Naive B cell (primary cell): Measurements from ENCODE around the gene IRF3. TPM values are rescaled to one million over a fixed set of nuclear protein-coding genes. Genes with fewer than 3 reads are reported as not detected.

ENCODE experiments used
- ATAC-seq, 2 donors: fragments of 150-1000 bp; cut with Tn5 transposase; 2 replicates each; pipeline ENCODE4 v1.10.0; 2021; ENCODE audit warnings: low read depth in 2 of 2, mild to moderate bottlenecking in 2 of 2, moderate library complexity in 2 of 2
- DNase-seq: peaks from one replicate; pipeline ENCODE4 v3.0.0; 2022
- H3K27ac Mint-ChIP-seq, 6 donors: one replicate each; pipeline ENCODE4 v1.8.0; 2020 to 2022; ENCODE audit warnings: mild to moderate bottlenecking in 6 of 6, mixed read lengths in 6 of 6, moderate library complexity in 5 of 6, inconsistent platforms in 2 of 6
- H3K27me3 Mint-ChIP-seq, 3 donors: one replicate each; pipeline ENCODE4 v1.8.0; 2021 to 2022; ENCODE audit warnings: mixed read lengths in 3 of 3, mild to moderate bottlenecking in 1 of 3
- H3K36me3 Mint-ChIP-seq, 2 donors: one replicate each; pipeline ENCODE4 v1.8.0; 2020 to 2022; ENCODE audit warnings: mixed read lengths in 2 of 2, inconsistent platforms in 1 of 2, mild to moderate bottlenecking in 1 of 2
- H3K4me1 Mint-ChIP-seq, 3 donors: one replicate each; pipeline ENCODE4 v1.8.0; 2020 to 2022; ENCODE audit warnings: mixed read lengths in 3 of 3, inconsistent platforms in 1 of 3, mild to moderate bottlenecking in 1 of 3, moderate library complexity in 1 of 3
- H3K4me3 Mint-ChIP-seq, 8 donors: one replicate each; pipeline ENCODE4 v1.8.0; 2020 to 2022; ENCODE audit warnings: mild to moderate bottlenecking in 8 of 8, mixed read lengths in 8 of 8, moderate library complexity in 8 of 8, inconsistent platforms in 2 of 8
- H3K9me3 Mint-ChIP-seq, 7 donors: one replicate each; pipeline ENCODE4 v1.8.0; 2020 to 2022; ENCODE audit warnings: mixed read lengths in 7 of 7, mild to moderate bottlenecking in 5 of 7, inconsistent platforms in 2 of 7, moderate library complexity in 1 of 7
- polyA plus RNA-seq, 6 donors: library from polyadenylated mRNA; unstranded; fragments of 300-500 nt; fragmentation: Illumina TruSeq; gene quantifications; one replicate each; pipeline ENCODE4 v1.2.3, GENCODE V29; 2021; ENCODE audit warnings: low read depth in 6 of 6

IRF3 gene
- polyA plus RNA-seq, 6 donors from 2014 or later: 39.3 to 60.5 (median 52.4) TPM

- Mint-ChIP-seq H3K4me3 (no peak overlapping the region), H3K4me1 (peaks cover 16 to 22% (median 17%) of the 10 kb centered on the region in 3 donors), H3K27me3 (no peaks in the 10 kb centered on the region), H3K9me3 (no peaks in the 10 kb centered on the region), H3K36me3 (peaks cover 0 to 25% of the 10 kb centered on the region in 2 donors), H3K27ac (peak overlapping the region in 1 of 6 donors; percentile 80)
- no peak for DNase-seq
- no peak for ATAC-seq
Measured at GRCh38 chr19:49684251-49684982, 18.8 kb upstream of the IRF3 start.

GRCh38 chr19:49683814-49684250, 18.2 kb upstream of the IRF3 start:
- DNase-seq (no peak), ATAC-seq (no peak)
- H3K4me1 Mint-ChIP-seq: peaks cover 17 to 24% (median 17%) of the 10 kb centered on the region in 3 donors
- H3K27ac Mint-ChIP-seq: no peak overlapping the region
- H3K4me3 Mint-ChIP-seq: no peak overlapping the region
- H3K27me3 Mint-ChIP-seq: no peaks in the 10 kb centered on the region
- H3K9me3 Mint-ChIP-seq: no peaks in the 10 kb centered on the region
- H3K36me3 Mint-ChIP-seq: peaks cover 0 to 25% of the 10 kb centered on the region in 2 donors

- no peak overlapping the region for H3K4me3 Mint-ChIP-seq
- H3K9me3 Mint-ChIP-seq: no peaks in the 10 kb centered on the region
- no peak overlapping the region for H3K27ac Mint-ChIP-seq
- peaks cover 0 to 18% of the 10 kb centered on the region in 2 donors for H3K36me3 Mint-ChIP-seq
- DNase-seq (no peak), ATAC-seq (no peak)
- no peaks in the 10 kb centered on the region for H3K27me3 Mint-ChIP-seq
- peaks cover 21 to 32% (median 29%) of the 10 kb centered on the region in 3 donors for H3K4me1 Mint-ChIP-seq
Measured at GRCh38 chr19:49682274-49682673, 16.6 kb upstream of the IRF3 start.

- Mint-ChIP-seq H3K4me3 (no peak overlapping the region), H3K9me3 (no peaks in the 10 kb centered on the region), H3K27me3 (no peaks in the 10 kb centered on the region), H3K27ac (peak overlapping the region in 2 of 6 donors; percentile 24 to 64), H3K4me1 (peaks cover 26 to 34% (median 29%) of the 10 kb centered on the region in 3 donors), H3K36me3 (peaks cover 0 to 16% of the 10 kb centered on the region in 2 donors)
- ATAC-seq: no peak
- no peak for DNase-seq
Measured at GRCh38 chr19:49681830-49682229, 16.2 kb upstream of the IRF3 start.

- ATAC-seq: peak in 1 of 2 donors; percentile 8
- H3K27me3 Mint-ChIP-seq: no peaks in the 10 kb centered on the region
- H3K4me3 Mint-ChIP-seq: peak overlapping the region in 4 of 8 donors; percentile 10 to 56 (median 24)
- peaks cover 0 to 13% of the 10 kb centered on the region in 2 donors for H3K36me3 Mint-ChIP-seq
- H3K4me1 Mint-ChIP-seq: peaks cover 31 to 46% (median 39%) of the 10 kb centered on the region in 3 donors
- no peaks in the 10 kb centered on the region for H3K9me3 Mint-ChIP-seq
- DNase-seq: peak; percentile 90
- H3K27ac Mint-ChIP-seq: peak overlapping the region in 2 of 6 donors; percentile 91 to 99
Measured at GRCh38 chr19:49680421-49681351, 15.0 kb upstream of the IRF3 start.

GRCh38 chr19:49679771-49680413, 14.2 kb upstream of the IRF3 start:
- ATAC-seq (no peak), DNase-seq (no peak)
- Mint-ChIP-seq H3K36me3 (peaks cover 0 to 8% of the 10 kb centered on the region in 2 donors), H3K9me3 (no peaks in the 10 kb centered on the region), H3K4me1 (peaks cover 29 to 50% (median 39%) of the 10 kb centered on the region in 3 donors), H3K4me3 (peak overlapping the region in 4 of 8 donors; percentile 39 to 79 (median 67)), H3K27ac (peak overlapping the region in 3 of 6 donors; percentile 91 to 99 (median 92)), H3K27me3 (no peaks in the 10 kb centered on the region)

GRCh38 chr19:49678985-49679770, 13.5 kb upstream of the IRF3 start:
- Mint-ChIP-seq H3K4me3 (peak overlapping the region in 6 of 8 donors; percentile 39 to 95 (median 60)), H3K36me3 (peaks cover 0 to 6% of the 10 kb centered on the region in 2 donors), H3K9me3 (no peaks in the 10 kb centered on the region), H3K27ac (peak overlapping the region in 4 of 6 donors; percentile 64 to 99 (median 91)), H3K4me1 (peaks cover 30 to 52% (median 39%) of the 10 kb centered on the region in 3 donors), H3K27me3 (no peaks in the 10 kb centered on the region)
- ATAC-seq: no peak
- DNase-seq: no peak

GRCh38 chr19:49677901-49678674, 12.4 kb upstream of the IRF3 start:
- ATAC-seq: peak; percentile 26 to 31
- peaks cover 38 to 61% (median 46%) of the 10 kb centered on the region in 3 donors for H3K4me1 Mint-ChIP-seq
- H3K9me3 Mint-ChIP-seq: no peaks in the 10 kb centered on the region
- H3K4me3 Mint-ChIP-seq: peak overlapping the region; percentile 84 to 100 (median 94)
- no peaks in the 10 kb centered on the region for H3K27me3 Mint-ChIP-seq
- no peaks in the 10 kb centered on the region for H3K36me3 Mint-ChIP-seq
- peak; percentile 80 for DNase-seq
- H3K27ac Mint-ChIP-seq: peak overlapping the region; percentile 82 to 99 (median 98)

- DNase-seq: peak; percentile 64
- Mint-ChIP-seq H3K4me3 (peak within 1 kb of the TSS; percentile 91 to 100 (median 98)), H3K36me3 (no peaks in the 10 kb centered on the region), H3K9me3 (no peaks in the 10 kb centered on the region), H3K27me3 (no peaks in the 10 kb centered on the region), H3K4me1 (peaks cover 41 to 63% (median 49%) of the 10 kb centered on the region in 3 donors), H3K27ac (peak within 1 kb of the TSS; percentile 98 to 100 (median 99))
- peak; percentile 19 to 20 for ATAC-seq
Measured at GRCh38 chr19:49677231-49677900, 11.7 kb upstream of the IRF3 start, which contains the start of gene PRMT1. Gene PRMT1 (plus strand): TSS chr19:49677271. CDS start chr19:49677281, 10 bp downstream.

- no peaks in the 10 kb centered on the region for H3K9me3 Mint-ChIP-seq
- H3K4me3 Mint-ChIP-seq: peak overlapping the region; percentile 91 to 100 (median 98)
- no peaks in the 10 kb centered on the region for H3K36me3 Mint-ChIP-seq
- ATAC-seq (peak; percentile 70 to 72), DNase-seq (peak; percentile 99)
- peak overlapping the region; percentile 98 to 100 (median 99) for H3K27ac Mint-ChIP-seq
- peaks cover 46 to 68% (median 54%) of the 10 kb centered on the region in 3 donors for H3K4me1 Mint-ChIP-seq
- H3K27me3 Mint-ChIP-seq: no peaks in the 10 kb centered on the region
Measured at GRCh38 chr19:49676784-49677230, 11.2 kb upstream of the IRF3 start.

- Mint-ChIP-seq H3K9me3 (no peaks in the 10 kb centered on the region), H3K4me3 (peak overlapping the region; percentile 91 to 100 (median 98)), H3K4me1 (peaks cover 47 to 69% (median 54%) of the 10 kb centered on the region in 3 donors), H3K27me3 (no peaks in the 10 kb centered on the region), H3K27ac (peak overlapping the region; percentile 97 to 100 (median 99)), H3K36me3 (no peaks in the 10 kb centered on the region)
- DNase-seq (no peak), ATAC-seq (no peak)
Measured at GRCh38 chr19:49676136-49676783, 10.6 kb upstream of the IRF3 start.
